Upper lobe of left lung (tissue), 6 donors: Measurements from ENCODE around the gene KRTAP1-4. TPM values are rescaled to one million over a fixed set of nuclear protein-coding genes. Genes with fewer than 3 reads are reported as not detected.
A peak's percentile ranks its signal among the peaks of the same experiment; 100 is the strongest.
"Not testable (repeated sequence)": the region's sequence is repeated elsewhere in the genome, so short reads cannot be mapped to it uniquely, and the experiment has no call there.

Experiments
- ATAC-seq, 2 donors: fragments of 200-7000 bp; cut with Tn5 transposase; one replicate each; pipeline ENCODE4 v1.9.1; 2022; ENCODE audit warnings: mild to moderate bottlenecking in 2 of 2, moderate library complexity in 2 of 2; ENCODE audit not compliant: low FRiP score in 2 of 2
- DNase-seq, 2 donors: peaks; one replicate each; pipeline ENCODE4 v3.0.0-alpha.2; 2019 to 2020
- H3K27ac ChIP-seq, 4 donors: fragments of 200-600 bp; sonication (generic); one replicate each; pipeline ENCODE4 v1.5.1; 2016 to 2019
- H3K27me3 ChIP-seq, 4 donors: fragments of 200-600 bp; sonication (generic); one replicate each; pipeline ENCODE4 v1.5.1; 2017 to 2019
- H3K36me3 ChIP-seq, 4 donors: fragments of 200-600 bp; sonication (generic); one replicate each; pipeline ENCODE4 v1.5.1; 2016 to 2019
- H3K4me1 ChIP-seq, 4 donors: fragments of 200-600 bp; sonication (generic); one replicate each; pipeline ENCODE4 v1.5.1; 2018 to 2019
- H3K4me3 ChIP-seq, 4 donors: fragments of 200-600 bp; sonication (generic); one replicate each; pipeline ENCODE4 v1.5.1; 2017 to 2019; ENCODE audit warnings: mild to moderate bottlenecking in 2 of 4, moderate library complexity in 1 of 4
- H3K9me3 ChIP-seq, 4 donors: fragments of 200-600 bp; sonication (generic); one replicate each; pipeline ENCODE4 v1.5.1; 2018 to 2019
- EP300 ChIP-seq, 4 donors: sonication (generic); formaldehyde crosslinking; IDR thresholded peaks; one replicate each; pipeline ENCODE4 v1.5.1; 2017; ENCODE audit warnings: antibody characterized with exemption in 4 of 4, control low read depth in 2 of 4
- POLR2A ChIP-seq, 4 donors: fragments of 450-650 bp; IDR thresholded peaks; one replicate each; pipeline ENCODE4 v1.5.1; 2016 to 2017; ENCODE audit warnings: antibody characterized with exemption in 4 of 4, mild to moderate bottlenecking in 2 of 4
- POLR2AphosphoS5 ChIP-seq, 2 donors: sonication (generic); formaldehyde crosslinking; IDR thresholded peaks; one replicate each; pipeline ENCODE4 v1.5.1; 2017; ENCODE audit warnings: antibody characterized with exemption in 2 of 2
- WGBS, 2 donors: methylation state at CpG; one replicate each; pipeline ENCODE4 v1.1.5; 2017 to 2018; 5-methylcytosine and 5-hydroxymethylcytosine counted together
- total RNA-seq, 6 donors: library from RNA; depleted of rRNA in 4 of 6; stranded (reverse); fragments of >200 nt in 4 of 6; gene quantifications; one replicate each; pipeline versions ENCODE4 v1.1.0 to v1.2.1, GENCODE V29; 2016 to 2021
- TF ChIP-seq, protein P1 (sequence below), 6 experiments: fragments of 450-650 bp in 4 of 6; fragments of 200-600 bp in 2 of 6; sonication (generic) in 2 of 6; IDR thresholded peaks; one replicate each; pipeline ENCODE4 v1.5.1; 2016 to 2019; ENCODE audit warnings: antibody characterized with exemption in 6 of 6
- donor health status: DM: no; HTN: no; CAD: no; lungs with moderate emphysema.
- donor health status: DM: no; HTN: yes; CAD: no; lungs with severe emphysema.

KRTAP1-4 gene
- total RNA-seq, 6 donors from 2014 or later, result not detected

DNA sequence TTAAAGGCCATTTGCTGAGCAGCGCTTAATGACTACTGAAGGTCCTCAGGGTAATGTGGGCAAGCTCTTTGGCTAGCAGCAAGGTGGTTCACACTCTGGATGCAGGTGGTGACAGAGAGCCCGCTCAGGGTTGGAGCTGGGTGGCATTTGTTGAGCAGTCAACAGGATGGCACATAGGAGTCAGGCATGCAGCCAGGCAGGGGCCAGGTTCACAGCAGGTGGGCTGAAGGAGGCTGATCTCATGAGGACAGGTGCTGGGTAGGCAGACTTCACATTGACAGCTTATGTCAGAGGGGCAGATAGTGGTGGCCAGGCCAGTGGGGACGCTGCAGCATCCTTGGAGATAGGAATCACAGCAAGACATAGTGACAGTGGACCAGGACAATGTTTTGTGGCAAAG lies 25.6 kb downstream of the KRTAP1-4 start:
- Histone ChIP-seq H3K27me3 (no peaks in the 10 kb centered on the region), H3K27ac (no peak overlapping the region), H3K4me1 (no peaks in the 10 kb centered on the region), H3K4me3 (no peak overlapping the region), H3K9me3 (no peaks in the 10 kb centered on the region), H3K36me3 (no peaks in the 10 kb centered on the region)
- no peak for DNase-seq
- no peak for ATAC-seq
- TF ChIP-seq POLR2A (IDR thresholded peaks at IDR 0.05), result no peak
- TF ChIP-seq, protein P1, sequence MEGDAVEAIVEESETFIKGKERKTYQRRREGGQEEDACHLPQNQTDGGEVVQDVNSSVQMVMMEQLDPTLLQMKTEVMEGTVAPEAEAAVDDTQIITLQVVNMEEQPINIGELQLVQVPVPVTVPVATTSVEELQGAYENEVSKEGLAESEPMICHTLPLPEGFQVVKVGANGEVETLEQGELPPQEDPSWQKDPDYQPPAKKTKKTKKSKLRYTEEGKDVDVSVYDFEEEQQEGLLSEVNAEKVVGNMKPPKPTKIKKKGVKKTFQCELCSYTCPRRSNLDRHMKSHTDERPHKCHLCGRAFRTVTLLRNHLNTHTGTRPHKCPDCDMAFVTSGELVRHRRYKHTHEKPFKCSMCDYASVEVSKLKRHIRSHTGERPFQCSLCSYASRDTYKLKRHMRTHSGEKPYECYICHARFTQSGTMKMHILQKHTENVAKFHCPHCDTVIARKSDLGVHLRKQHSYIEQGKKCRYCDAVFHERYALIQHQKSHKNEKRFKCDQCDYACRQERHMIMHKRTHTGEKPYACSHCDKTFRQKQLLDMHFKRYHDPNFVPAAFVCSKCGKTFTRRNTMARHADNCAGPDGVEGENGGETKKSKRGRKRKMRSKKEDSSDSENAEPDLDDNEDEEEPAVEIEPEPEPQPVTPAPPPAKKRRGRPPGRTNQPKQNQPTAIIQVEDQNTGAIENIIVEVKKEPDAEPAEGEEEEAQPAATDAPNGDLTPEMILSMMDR (IDR thresholded peaks at IDR 0.05), result no peak
- TF ChIP-seq POLR2AphosphoS5 (IDR thresholded peaks at IDR 0.05), result no peak
- no peak for TF ChIP-seq EP300 (IDR thresholded peaks at IDR 0.05)
- 89 to 100% methylated on average over 2 to 3 of the region's 3 CpGs for WGBS, 2 donors

DNA sequence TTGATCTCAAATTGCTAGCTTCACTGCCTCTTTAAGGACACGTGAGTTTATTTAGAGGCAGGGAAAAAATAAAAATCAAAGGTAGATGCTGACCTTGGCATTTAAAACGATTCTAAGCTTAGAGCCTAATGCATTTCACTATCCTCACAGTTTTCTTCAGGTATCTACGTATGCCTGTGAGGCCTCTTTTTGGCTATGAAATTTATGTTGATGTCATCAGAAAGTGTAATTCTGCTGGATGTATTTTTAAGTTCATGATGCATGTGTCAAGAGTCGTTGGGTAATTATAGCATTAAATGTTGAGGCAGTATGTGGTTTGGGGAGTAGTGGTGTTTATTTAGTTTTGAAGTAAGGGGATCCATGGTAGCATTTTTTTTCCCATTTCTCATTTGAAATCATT lies 26.1 kb downstream of the KRTAP1-4 start:
- H3K27ac ChIP-seq, result no peak overlapping the region
- ATAC-seq, result no peak
- H3K36me3 ChIP-seq, result no peaks in the 10 kb centered on the region
- WGBS, 2 donors, result 64 to 70% methylated on average over 4 of the region's 4 CpGs
- no peaks in the 10 kb centered on the region for H3K9me3 ChIP-seq
- H3K4me3 ChIP-seq, result no peak overlapping the region
- no peaks in the 10 kb centered on the region for H3K4me1 ChIP-seq
- DNase-seq, result no peak
- H3K27me3 ChIP-seq, result no peaks in the 10 kb centered on the region
- TF ChIP-seq POLR2AphosphoS5 (IDR thresholded peaks at IDR 0.05), result no peak
- TF ChIP-seq EP300 (IDR thresholded peaks at IDR 0.05), result no peak
- TF ChIP-seq POLR2A (IDR thresholded peaks at IDR 0.05), result no peak
- TF ChIP-seq, protein P1 (IDR thresholded peaks at IDR 0.05), result no peak

DNA sequence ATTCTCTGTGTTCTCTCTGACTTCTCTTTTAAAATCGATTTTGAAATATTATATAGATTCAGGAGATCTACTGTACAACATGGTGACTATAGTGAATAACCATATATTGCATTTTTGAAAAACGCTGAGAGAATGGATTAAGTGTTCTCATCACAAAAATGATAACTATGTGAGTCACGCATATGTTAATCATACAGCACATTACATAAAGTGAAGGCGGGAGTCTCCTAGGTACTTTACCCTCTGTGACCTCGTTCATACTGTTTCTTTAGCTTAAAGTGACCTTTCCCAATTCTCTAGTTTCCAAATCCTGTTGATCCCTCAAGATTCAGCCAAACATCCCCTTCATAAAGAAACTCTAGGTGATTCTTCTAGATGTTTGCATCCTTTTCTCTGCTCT lies 27.2 kb downstream of the KRTAP1-4 start:
- Histone ChIP-seq H3K27ac (no peak overlapping the region), H3K27me3 (no peaks in the 10 kb centered on the region), H3K36me3 (no peaks in the 10 kb centered on the region), H3K4me1 (no peaks in the 10 kb centered on the region), H3K9me3 (no peaks in the 10 kb centered on the region), H3K4me3 (no peak overlapping the region)
- DNase-seq (no peak), ATAC-seq (no peak)
- TF ChIP-seq POLR2A (IDR thresholded peaks at IDR 0.05) (no peak), POLR2AphosphoS5 (IDR thresholded peaks at IDR 0.05) (no peak), EP300 (IDR thresholded peaks at IDR 0.05) (no peak)
- TF ChIP-seq, protein P1 (IDR thresholded peaks at IDR 0.05), result no peak
- WGBS, 2 donors, result 49 to 60% methylated on average over 5 of the region's 5 CpGs

DNA sequence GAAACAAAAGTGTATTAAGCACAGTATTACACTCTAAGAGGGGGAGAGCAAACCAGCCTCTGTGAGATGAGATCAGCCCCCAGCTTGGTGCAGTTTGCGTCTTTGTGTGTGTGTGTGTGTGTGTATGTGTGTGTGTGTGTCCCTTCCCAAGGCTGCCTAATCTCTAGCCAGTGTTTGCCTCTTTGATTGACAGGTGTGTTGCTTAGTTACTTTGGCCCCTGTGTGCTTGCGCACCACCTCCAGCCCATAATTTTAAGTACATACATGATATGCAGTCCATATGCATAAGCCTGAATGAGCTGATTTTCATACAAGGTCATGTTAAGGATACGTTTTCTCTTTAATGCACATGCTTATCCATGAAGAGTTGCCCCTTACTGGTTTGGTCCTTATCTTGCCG lies 28.2 kb downstream of the KRTAP1-4 start:
- no peaks in the 10 kb centered on the region for H3K9me3 ChIP-seq
- WGBS, 2 donors, result 86 to 87% methylated on average over 4 of the region's 4 CpGs
- H3K36me3 ChIP-seq, result no peaks in the 10 kb centered on the region
- H3K4me3 ChIP-seq, result no peak overlapping the region
- H3K27ac ChIP-seq, result no peak overlapping the region
- no peak for ATAC-seq
- DNase-seq, result no peak
- no peaks in the 10 kb centered on the region for H3K4me1 ChIP-seq
- H3K27me3 ChIP-seq, result no peaks in the 10 kb centered on the region
- no peak for TF ChIP-seq POLR2AphosphoS5 (IDR thresholded peaks at IDR 0.05)
- no peak for TF ChIP-seq POLR2A (IDR thresholded peaks at IDR 0.05)
- TF ChIP-seq EP300 (IDR thresholded peaks at IDR 0.05), result no peak
- TF ChIP-seq, protein P1 (IDR thresholded peaks at IDR 0.05), result no peak

DNA sequence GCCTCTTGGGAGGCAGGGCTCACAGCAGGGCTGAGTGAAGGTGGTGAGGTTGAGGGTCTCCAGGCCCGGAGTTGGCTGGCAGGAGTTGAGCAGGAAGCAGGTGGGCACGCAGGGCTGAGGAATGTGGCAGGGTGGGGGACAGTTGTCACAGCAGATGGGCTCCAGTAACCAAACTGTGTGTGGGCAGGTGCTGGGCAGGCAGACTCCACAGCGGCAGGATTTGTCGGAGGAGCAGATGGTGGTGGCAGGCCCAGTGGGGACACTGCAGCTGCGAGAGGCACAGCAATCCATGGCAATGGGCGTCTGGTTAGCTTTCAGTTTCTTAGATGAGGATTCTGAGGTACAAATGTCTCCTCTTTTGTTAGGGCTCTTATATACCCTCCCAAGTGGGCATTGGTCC lies 30.4 kb downstream of the KRTAP1-4 start, which contains the start of gene KRTAP3-2:
Gene KRTAP3-2, minus strand, starts transcription at position 344 of the 400 bp plus-strand sequence. Its CDS starts 53 bp downstream, at position 291.
- WGBS, 2 donors, result 73 to 90% methylated on average over 2 to 6 of the region's 6 CpGs
- H3K36me3 ChIP-seq, H3K4me1 ChIP-seq, H3K27me3 ChIP-seq, H3K27ac ChIP-seq, H3K9me3 ChIP-seq, ATAC-seq, H3K4me3 ChIP-seq: not testable (repeated sequence)
- peak in 1 of 2 donors; percentile 10 for DNase-seq
